Measurements from ENCODE around the gene SLC1A4.

DNA sequence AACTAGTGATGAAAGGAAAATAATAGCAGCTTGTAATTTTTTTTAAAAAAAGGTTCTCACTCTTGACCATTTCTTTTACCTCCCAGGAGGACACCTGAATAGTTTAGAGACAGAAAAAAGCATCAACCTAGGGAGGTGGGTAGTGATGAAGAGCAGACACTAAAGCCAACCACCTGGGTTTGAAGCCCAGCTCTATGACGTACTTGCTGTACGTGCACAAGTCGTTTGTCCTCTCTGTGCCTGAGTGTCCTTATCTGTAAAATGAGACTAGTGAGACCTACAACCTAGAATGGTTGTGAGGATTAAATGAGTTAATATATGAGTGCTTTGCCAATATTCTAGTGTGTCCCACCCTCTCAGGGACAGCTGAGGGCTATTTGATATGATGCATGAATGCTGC lies 5.8 kb downstream of the SLC1A4 start:
- TF ChIP-seq, protein P1, sequence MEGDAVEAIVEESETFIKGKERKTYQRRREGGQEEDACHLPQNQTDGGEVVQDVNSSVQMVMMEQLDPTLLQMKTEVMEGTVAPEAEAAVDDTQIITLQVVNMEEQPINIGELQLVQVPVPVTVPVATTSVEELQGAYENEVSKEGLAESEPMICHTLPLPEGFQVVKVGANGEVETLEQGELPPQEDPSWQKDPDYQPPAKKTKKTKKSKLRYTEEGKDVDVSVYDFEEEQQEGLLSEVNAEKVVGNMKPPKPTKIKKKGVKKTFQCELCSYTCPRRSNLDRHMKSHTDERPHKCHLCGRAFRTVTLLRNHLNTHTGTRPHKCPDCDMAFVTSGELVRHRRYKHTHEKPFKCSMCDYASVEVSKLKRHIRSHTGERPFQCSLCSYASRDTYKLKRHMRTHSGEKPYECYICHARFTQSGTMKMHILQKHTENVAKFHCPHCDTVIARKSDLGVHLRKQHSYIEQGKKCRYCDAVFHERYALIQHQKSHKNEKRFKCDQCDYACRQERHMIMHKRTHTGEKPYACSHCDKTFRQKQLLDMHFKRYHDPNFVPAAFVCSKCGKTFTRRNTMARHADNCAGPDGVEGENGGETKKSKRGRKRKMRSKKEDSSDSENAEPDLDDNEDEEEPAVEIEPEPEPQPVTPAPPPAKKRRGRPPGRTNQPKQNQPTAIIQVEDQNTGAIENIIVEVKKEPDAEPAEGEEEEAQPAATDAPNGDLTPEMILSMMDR (IDR thresholded peaks at IDR 0.05) = no peak
- TF ChIP-seq POLR2A (IDR thresholded peaks at IDR 0.05) = no peak

Data from testis (tissue), 2 donors.